ENCODE results near the gene ALG10B.

ALG10B gene

GRCh38 chr12:38374751-38375150 is 58.2 kb downstream of the ALG10B start:
- DNase-seq (ENCODE audit: low read depth in 3 of 3) = no peak
